Retinal pigment epithelial cell (primary cell): ENCODE data around the gene HNF1A.

Source experiments
- DNase-seq: peaks from one replicate; pipeline ENCODE4 v3.0.0-alpha.2; 2010; ENCODE audit warnings: low read depth
- H3K4me3 ChIP-seq: 2 replicates; pipeline ENCODE4 v1.5.1; 2011; ENCODE audit warnings: mild to moderate bottlenecking, low read length, control low read depth, moderate library complexity
- TF ChIP-seq, protein P1 (sequence below): conservative IDR thresholded peaks from 2 replicates; pipeline ENCODE4 v1.5.1; 2011; ENCODE audit warnings: low read depth, low read length, control low read depth, inconsistent platforms

HNF1A gene

DNA sequence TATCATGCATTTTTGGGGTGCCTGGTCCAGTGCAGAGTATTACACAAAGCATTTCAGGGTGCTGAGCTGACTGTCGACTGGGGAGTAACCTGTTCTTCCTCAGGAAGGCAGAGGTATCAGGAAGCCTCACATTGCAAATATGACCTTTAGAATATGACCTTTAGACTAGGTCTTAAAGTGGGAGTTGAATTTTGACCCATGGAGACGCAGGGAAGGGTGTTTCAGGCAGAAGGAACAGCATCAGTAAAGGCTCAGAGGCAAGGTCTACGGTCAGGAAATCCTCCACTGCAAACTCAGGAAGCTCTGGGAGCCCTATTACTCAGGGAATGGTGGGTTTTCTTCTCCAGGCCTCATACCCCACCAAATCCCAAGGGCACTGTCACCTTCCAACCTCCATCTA lies 11.3 kb downstream of the HNF1A start:
- H3K4me3 ChIP-seq, result no peak overlapping the region
- TF ChIP-seq, protein P1, sequence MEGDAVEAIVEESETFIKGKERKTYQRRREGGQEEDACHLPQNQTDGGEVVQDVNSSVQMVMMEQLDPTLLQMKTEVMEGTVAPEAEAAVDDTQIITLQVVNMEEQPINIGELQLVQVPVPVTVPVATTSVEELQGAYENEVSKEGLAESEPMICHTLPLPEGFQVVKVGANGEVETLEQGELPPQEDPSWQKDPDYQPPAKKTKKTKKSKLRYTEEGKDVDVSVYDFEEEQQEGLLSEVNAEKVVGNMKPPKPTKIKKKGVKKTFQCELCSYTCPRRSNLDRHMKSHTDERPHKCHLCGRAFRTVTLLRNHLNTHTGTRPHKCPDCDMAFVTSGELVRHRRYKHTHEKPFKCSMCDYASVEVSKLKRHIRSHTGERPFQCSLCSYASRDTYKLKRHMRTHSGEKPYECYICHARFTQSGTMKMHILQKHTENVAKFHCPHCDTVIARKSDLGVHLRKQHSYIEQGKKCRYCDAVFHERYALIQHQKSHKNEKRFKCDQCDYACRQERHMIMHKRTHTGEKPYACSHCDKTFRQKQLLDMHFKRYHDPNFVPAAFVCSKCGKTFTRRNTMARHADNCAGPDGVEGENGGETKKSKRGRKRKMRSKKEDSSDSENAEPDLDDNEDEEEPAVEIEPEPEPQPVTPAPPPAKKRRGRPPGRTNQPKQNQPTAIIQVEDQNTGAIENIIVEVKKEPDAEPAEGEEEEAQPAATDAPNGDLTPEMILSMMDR, result no peak
- no peak for DNase-seq

DNA sequence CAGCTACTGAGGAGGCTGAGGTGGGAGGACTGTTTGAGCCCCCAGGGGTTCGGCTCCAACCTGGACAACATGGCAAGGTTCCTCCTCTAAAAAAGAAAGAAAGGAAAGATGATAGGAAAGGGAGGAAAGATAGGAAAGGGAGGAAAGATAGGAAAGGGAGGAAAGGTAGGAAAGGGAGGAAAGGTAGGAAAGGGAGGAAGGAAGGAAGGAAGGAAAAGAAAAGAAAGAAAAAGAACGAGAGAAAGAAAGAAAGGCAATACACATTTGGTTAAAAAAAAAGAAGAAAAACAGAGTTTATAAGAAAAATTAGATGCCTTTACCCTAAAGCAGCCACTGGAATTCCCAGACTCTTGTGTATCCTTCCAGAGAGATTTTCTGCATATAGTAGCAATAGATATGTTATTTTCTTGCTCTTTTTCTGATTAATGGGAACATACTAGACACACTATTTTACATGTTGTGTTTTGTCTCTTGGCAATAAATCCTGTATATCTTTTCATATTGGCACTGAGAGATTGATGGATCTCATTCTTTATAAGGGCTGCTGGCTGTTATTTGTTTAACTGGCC lies 12.2 kb downstream of the HNF1A start:
- no peak for DNase-seq
- TF ChIP-seq, protein P1, result no peak
- no peak overlapping the region for H3K4me3 ChIP-seq

DNA sequence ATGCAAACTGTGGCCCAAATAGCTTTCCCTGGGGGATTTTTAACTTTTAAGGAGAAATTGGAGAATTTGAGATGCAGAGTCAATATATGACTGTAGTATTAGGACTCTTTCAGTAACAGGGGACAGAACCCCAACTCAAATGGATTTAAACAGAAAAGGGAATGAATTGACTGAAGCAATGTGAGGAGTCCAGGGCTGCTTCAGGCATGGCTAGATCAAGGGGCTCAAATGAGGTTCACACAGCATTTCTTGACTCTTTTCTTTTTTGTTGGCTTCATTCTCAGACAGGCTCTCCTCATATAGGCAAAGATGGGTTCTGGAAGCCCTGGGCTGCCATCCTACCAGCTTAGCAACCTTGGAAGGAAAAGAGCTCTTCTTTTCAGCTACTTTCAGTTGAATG lies 13.6 kb downstream of the HNF1A start:
- H3K4me3 ChIP-seq, result no peak overlapping the region
- DNase-seq, result no peak
- TF ChIP-seq, protein P1, result no peak

DNA sequence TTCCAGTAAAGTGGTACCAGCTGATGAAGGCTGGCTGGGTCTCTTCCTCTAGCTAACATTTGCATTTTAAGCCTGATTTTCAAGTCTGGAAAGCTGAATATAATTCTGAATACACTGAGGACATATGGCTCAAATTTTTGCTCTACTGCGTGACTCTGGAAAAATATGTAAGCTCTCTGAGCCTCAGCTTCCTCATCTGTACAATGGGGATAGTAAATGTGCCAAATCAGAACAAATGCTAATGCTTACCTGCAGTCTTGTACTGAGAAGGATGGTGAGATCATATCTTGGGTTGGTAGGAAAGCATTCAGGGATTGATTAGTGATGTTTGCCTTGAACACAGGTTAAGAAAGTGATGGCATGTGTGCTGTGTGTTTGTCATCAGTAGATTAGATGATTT lies 14.6 kb downstream of the HNF1A start:
- DNase-seq, result no peak
- no peak overlapping the region for H3K4me3 ChIP-seq

DNA sequence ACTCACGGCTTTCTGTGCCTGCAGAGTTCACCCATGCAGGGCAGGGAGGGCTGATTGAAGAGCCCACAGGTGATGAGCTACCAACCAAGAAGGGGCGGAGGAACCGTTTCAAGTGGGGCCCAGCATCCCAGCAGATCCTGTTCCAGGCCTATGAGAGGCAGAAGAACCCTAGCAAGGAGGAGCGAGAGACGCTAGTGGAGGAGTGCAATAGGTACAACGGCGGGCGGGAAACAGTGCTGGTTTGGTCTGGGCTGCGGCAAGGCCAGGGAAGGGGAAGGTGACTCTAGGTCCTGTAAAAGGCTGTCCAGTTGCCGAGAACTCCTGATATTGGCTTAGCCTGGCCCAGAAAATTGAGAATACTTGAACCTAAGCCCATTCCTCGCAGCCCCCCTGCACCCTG lies 15.2 kb downstream of the HNF1A start:
- no peak for DNase-seq
- no peak overlapping the region for H3K4me3 ChIP-seq
- TF ChIP-seq, protein P1, result no peak

More for the DNA sequence above, 14.6 kb downstream of the HNF1A start:
- TF ChIP-seq, protein P1, result no peak

DNA sequence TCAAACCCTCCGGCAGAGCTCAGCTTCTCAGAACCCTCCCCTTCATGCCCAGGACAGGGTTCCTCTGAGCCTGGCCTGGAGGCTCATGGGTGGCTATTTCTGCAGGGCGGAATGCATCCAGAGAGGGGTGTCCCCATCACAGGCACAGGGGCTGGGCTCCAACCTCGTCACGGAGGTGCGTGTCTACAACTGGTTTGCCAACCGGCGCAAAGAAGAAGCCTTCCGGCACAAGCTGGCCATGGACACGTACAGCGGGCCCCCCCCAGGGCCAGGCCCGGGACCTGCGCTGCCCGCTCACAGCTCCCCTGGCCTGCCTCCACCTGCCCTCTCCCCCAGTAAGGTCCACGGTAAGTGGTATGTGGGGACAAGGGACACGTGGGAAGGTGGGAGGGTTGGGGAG lies 15.7 kb downstream of the HNF1A start:
- DNase-seq, result no peak
- TF ChIP-seq, protein P1, result no peak
- no peak overlapping the region for H3K4me3 ChIP-seq

DNA sequence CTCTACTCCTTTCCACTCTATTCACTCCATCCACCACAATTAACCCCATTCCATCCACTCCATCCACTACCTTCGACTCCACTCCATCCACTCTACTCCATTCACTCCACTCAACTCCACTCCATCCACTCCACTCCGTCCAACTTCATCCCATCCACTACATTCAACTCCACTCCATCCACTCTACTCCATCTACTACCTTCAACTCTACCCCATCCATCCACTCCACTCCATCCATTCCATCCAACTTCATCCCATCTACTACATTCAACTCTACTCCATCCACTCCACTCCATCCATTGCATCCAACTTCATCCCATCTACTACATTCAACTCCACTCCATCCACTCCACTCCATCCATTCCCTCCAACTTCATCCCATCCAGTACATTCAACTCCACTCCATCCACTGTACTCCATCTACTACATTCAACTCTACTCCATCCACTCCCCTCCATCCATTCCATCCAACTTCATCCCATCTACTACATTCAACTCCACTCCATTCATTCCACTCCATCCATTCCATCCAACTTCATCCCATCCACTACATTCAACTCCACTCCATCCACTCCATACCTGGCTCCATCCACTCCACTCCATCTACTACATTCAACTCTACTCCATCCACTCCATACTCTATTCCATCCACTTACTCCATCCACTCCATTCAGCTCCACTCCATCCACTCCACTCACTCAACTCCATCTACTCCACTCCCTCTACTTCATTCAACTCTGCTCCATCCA lies 16.4 kb downstream of the HNF1A start:
- TF ChIP-seq, protein P1, result no peak
- no peak for DNase-seq

More for the DNA sequence above, 16.4 kb downstream of the HNF1A start:
- no peak overlapping the region for H3K4me3 ChIP-seq
